GM18870 (cell line): Measurements from ENCODE around the gene STAB1.

Source experiments
- ATAC-seq: cut with Tn5 transposase; IDR thresholded peaks from one replicate; pipeline ENCODE4 v1.9.1; 2021; ENCODE audit warnings: moderate library complexity; ENCODE audit not compliant: unreplicated experiment

Gene STAB1

GRCh38 chr3:52494886-52495495 lies at the start of gene STAB1:
TSS of gene STAB1 (plus strand) at chr3:52495338. CDS start at chr3:52495414, 76 bp downstream.
- no peak for ATAC-seq

GRCh38 chr3:52446042-52446441 lies 49.1 kb upstream of the STAB1 start:
- no peak for ATAC-seq

GRCh38 chr3:52446631-52447511 lies 48.3 kb upstream of the STAB1 start:
- no peak for ATAC-seq

- no peak for ATAC-seq
These were observed 47.4 kb upstream of the STAB1 start for GRCh38 chr3:52447512-52448355.

GRCh38 chr3:52450489-52451236 lies 44.5 kb upstream of the STAB1 start:
- ATAC-seq, result no peak

- ATAC-seq, result no peak
These were observed 43.7 kb upstream of the STAB1 start for GRCh38 chr3:52451237-52452083.

- no peak for ATAC-seq
These were observed 43.0 kb upstream of the STAB1 start for GRCh38 chr3:52452126-52452525.

- ATAC-seq, result no peak
These were observed 42.4 kb upstream of the STAB1 start for GRCh38 chr3:52452570-52453221.

GRCh38 chr3:52453496-52454249 lies 41.5 kb upstream of the STAB1 start, which contains the start of gene TNNC1:
TSS of gene TNNC1 (minus strand) at chr3:52454041. CDS start at chr3:52454015, 26 bp downstream.
- ATAC-seq, result no peak

- no peak for ATAC-seq
These were observed 40.7 kb upstream of the STAB1 start for GRCh38 chr3:52454250-52454937.

GRCh38 chr3:52454938-52455282 lies 40.2 kb upstream of the STAB1 start:
- no peak for ATAC-seq

- ATAC-seq, result no peak
These were observed 39.6 kb upstream of the STAB1 start, which contains the start of gene NISCH for GRCh38 chr3:52455283-52456168. TSS of gene NISCH (plus strand) at chr3:52455604. CDS start at chr3:52455642, 38 bp downstream.

- no peak for ATAC-seq
These were observed 38.9 kb upstream of the STAB1 start for GRCh38 chr3:52456169-52456799.

GRCh38 chr3:52456800-52457183 lies 38.3 kb upstream of the STAB1 start:
- ATAC-seq, result no peak

GRCh38 chr3:52458031-52458760 lies 36.9 kb upstream of the STAB1 start:
- no peak for ATAC-seq
